Activated B cell treated with CpG ODN at 0.5 μM for 24 hours (primary cell): Measurements from ENCODE around the gene APOL6. TPM values are rescaled to one million over a fixed set of nuclear protein-coding genes. Genes with fewer than 3 reads are reported as not detected.
"Not testable (repeated sequence)": the region's sequence is repeated elsewhere in the genome, so short reads cannot be mapped to it uniquely, and the experiment has no call there.

Experiments used
- ATAC-seq: fragments of 200-7000 bp; cut with Tn5 transposase; one replicate; pipeline ENCODE4 v1.10.0; 2021; ENCODE audit warnings: low read depth, mild to moderate bottlenecking, moderate library complexity
- CTCF ChIA-PET: fragments of 350-600 bp; sonication (Branson Sonifier 250); formaldehyde crosslinking; loops from one replicate; lab custom pipeline; 2021; ENCODE audit warnings: antibody characterized with exemption; lab: Charles Lee
- POLR2A ChIA-PET: fragments of 350-600 bp; sonication (Branson Sonifier 250); formaldehyde crosslinking; loops from one replicate; lab custom pipeline; 2021; ENCODE audit warnings: antibody characterized with exemption; lab: Charles Lee
- DNase-seq: peaks from one replicate; pipeline ENCODE4 v3.0.0; 2022
- H3K27ac Mint-ChIP-seq: one replicate; pipeline ENCODE4 v1.8.0; 2020; ENCODE audit warnings: mixed read lengths
- H3K27me3 Mint-ChIP-seq: one replicate; pipeline ENCODE4 v1.8.0; 2021; ENCODE audit warnings: mixed read lengths
- H3K36me3 Mint-ChIP-seq: one replicate; pipeline ENCODE4 v1.8.0; 2021; ENCODE audit warnings: low read depth, mixed read lengths
- H3K4me1 Mint-ChIP-seq: one replicate; pipeline ENCODE4 v1.8.0; 2021; ENCODE audit warnings: mixed read lengths
- H3K4me3 Mint-ChIP-seq: one replicate; pipeline ENCODE4 v1.8.0; 2020; ENCODE audit warnings: mild to moderate bottlenecking, mixed read lengths
- H3K9me3 Mint-ChIP-seq: one replicate; pipeline ENCODE4 v1.8.0; 2020; ENCODE audit warnings: mixed read lengths
- CTCF ChIP-seq: fragments of 200-600 bp; IDR thresholded peaks from one replicate; pipeline ENCODE4 v1.8.0; 2022; ENCODE audit warnings: antibody characterized with exemption, mild to moderate bottlenecking
- intact Hi-C: fragments of 100-400 bp; cut with micrococcal nuclease; formaldehyde crosslinking; loops from one replicate; pipeline ENCODE4 v1.15.1; 2024
- total RNA-seq: library from RNA; stranded (reverse); gene quantifications from 2 replicates; pipeline ENCODE4 v1.2.3, GENCODE V29; 2022

APOL6 gene
- total RNA-seq, 1 donor from 2014 or later, result 7.7 TPM

GRCh38 chr22:35661464-35661863 lies 13.2 kb downstream of the APOL6 start:
- no peaks in the 10 kb centered on the region for H3K27me3 Mint-ChIP-seq
- no peak for TF ChIP-seq CTCF
- H3K4me3 Mint-ChIP-seq, result no peak overlapping the region
- H3K9me3 Mint-ChIP-seq, result peaks cover 3% of the 10 kb centered on the region
- POLR2A ChIA-PET, result interaction anchor here (1.1 kb wide), 1 partner anchor 13 kb away, joined by 15 read pairs; the partner anchor contains the start of gene APOL6
- intact Hi-C loops, result no loop called here
- peak overlapping the region; percentile 76 for H3K27ac Mint-ChIP-seq
- H3K36me3 Mint-ChIP-seq, result peaks cover 51% of the 10 kb centered on the region
- CTCF ChIA-PET, result no interaction called here
- H3K4me1 Mint-ChIP-seq, result peaks cover 40% of the 10 kb centered on the region
- ATAC-seq (no peak), DNase-seq (no peak)

GRCh38 chr22:35662914-35663313 lies 14.7 kb downstream of the APOL6 start:
- no peak for TF ChIP-seq CTCF
- H3K27me3 Mint-ChIP-seq, result no peaks in the 10 kb centered on the region
- peaks cover 53% of the 10 kb centered on the region for H3K36me3 Mint-ChIP-seq
- peaks cover 3% of the 10 kb centered on the region for H3K9me3 Mint-ChIP-seq
- no peak overlapping the region for H3K27ac Mint-ChIP-seq
- POLR2A ChIA-PET, result no interaction called here
- H3K4me1 Mint-ChIP-seq, result peaks cover 40% of the 10 kb centered on the region
- CTCF ChIA-PET, result no interaction called here
- intact Hi-C loops, result no loop called here
- ATAC-seq (no peak), DNase-seq (no peak)
- H3K4me3 Mint-ChIP-seq, result no peak overlapping the region

- Mint-ChIP-seq H3K27me3 (no peaks in the 10 kb centered on the region), H3K36me3 (peaks cover 52% of the 10 kb centered on the region), H3K4me3 (peak overlapping the region; percentile 12), H3K9me3 (peaks cover 3% of the 10 kb centered on the region), H3K4me1 (peaks cover 40% of the 10 kb centered on the region), H3K27ac (no peak overlapping the region)
- DNase-seq (no peak), ATAC-seq (no peak)
- no peak for TF ChIP-seq CTCF
- CTCF ChIA-PET, result no interaction called here
- POLR2A ChIA-PET, result no interaction called here
- intact Hi-C loops, result no loop called here
These were observed 15.1 kb downstream of the APOL6 start for GRCh38 chr22:35663371-35663770.

- Mint-ChIP-seq H3K36me3 (peaks cover 39% of the 10 kb centered on the region), H3K27me3 (no peaks in the 10 kb centered on the region), H3K9me3 (peaks cover 3% of the 10 kb centered on the region), H3K4me3 (no peak overlapping the region), H3K27ac (no peak overlapping the region), H3K4me1 (peaks cover 35% of the 10 kb centered on the region)
- intact Hi-C loops, result no loop called here
- ATAC-seq, result no peak
- CTCF ChIA-PET, result no interaction called here
- DNase-seq, result no peak
- no peak for TF ChIP-seq CTCF
- POLR2A ChIA-PET, result interaction anchor here (0.6 to 1.0 kb wide), 2 partner anchors 17 to 197 kb away, joined by 3 to 4 read pairs; partner anchors contain the start of gene APOL6
These were observed 16.8 kb downstream of the APOL6 start for GRCh38 chr22:35664955-35665587.

- POLR2A ChIA-PET, DNase-seq, H3K9me3 Mint-ChIP-seq, H3K4me3 Mint-ChIP-seq, H3K27ac Mint-ChIP-seq, intact Hi-C loops, H3K27me3 Mint-ChIP-seq, ATAC-seq, CTCF ChIA-PET: not testable (repeated sequence)
- peaks cover 33% of the 10 kb centered on the region for H3K36me3 Mint-ChIP-seq
- peaks cover 19% of the 10 kb centered on the region for H3K4me1 Mint-ChIP-seq
These were observed 18.5 kb downstream of the APOL6 start for GRCh38 chr22:35666699-35667098.
